ENCODE results near the gene PLPPR3.

- TF ChIP-seq, protein P1, sequence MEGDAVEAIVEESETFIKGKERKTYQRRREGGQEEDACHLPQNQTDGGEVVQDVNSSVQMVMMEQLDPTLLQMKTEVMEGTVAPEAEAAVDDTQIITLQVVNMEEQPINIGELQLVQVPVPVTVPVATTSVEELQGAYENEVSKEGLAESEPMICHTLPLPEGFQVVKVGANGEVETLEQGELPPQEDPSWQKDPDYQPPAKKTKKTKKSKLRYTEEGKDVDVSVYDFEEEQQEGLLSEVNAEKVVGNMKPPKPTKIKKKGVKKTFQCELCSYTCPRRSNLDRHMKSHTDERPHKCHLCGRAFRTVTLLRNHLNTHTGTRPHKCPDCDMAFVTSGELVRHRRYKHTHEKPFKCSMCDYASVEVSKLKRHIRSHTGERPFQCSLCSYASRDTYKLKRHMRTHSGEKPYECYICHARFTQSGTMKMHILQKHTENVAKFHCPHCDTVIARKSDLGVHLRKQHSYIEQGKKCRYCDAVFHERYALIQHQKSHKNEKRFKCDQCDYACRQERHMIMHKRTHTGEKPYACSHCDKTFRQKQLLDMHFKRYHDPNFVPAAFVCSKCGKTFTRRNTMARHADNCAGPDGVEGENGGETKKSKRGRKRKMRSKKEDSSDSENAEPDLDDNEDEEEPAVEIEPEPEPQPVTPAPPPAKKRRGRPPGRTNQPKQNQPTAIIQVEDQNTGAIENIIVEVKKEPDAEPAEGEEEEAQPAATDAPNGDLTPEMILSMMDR (IDR thresholded peaks at IDR 0.05): no peak
- TF ChIP-seq POLR2A (IDR thresholded peaks at IDR 0.05): no peak
These were observed 11.5 kb downstream of the PLPPR3 start for GRCh38 chr19:810077-810855.

Data from esophagus squamous epithelium (tissue), 4 donors.